Measurements from ENCODE around the gene ISLR2. TPM values are rescaled to one million over a fixed set of nuclear protein-coding genes. Genes with fewer than 3 reads are reported as not detected.
"Not testable (repeated sequence)": the region's sequence is repeated elsewhere in the genome, so short reads cannot be mapped to it uniquely, and the experiment has no call there.

The ISLR2 gene
- polyA plus RNA-seq, 1 donor (not counting 4 experiments of a cell fraction or from before 2014, with no cell fraction given) = not detected

DNA sequence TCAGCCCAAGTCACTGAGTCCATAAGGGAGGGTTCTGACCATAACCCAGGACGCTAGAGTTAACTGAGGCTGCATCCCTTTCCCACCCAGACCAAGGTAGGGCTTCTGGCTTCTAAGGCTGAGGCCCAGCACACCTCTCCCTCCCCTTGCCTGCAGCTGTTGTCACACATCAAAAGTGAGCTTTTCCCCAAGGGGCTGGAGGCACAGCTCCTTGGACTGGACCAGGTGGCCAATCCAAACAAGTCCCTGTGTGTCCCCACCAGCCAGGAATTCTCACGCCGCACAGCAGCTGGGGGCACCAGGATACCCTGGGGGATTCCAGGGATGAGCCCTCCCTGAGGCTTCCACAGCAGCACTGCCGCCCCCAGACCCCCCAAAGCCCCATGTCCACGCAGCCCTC lies 22.3 kb upstream of the ISLR2 start:
- Histone ChIP-seq H3K27me3 (ENCODE audit: control insufficient read depth, extremely low read depth, insufficient read depth, low read length) (no peaks in the 10 kb centered on the region), H3K79me2 (ENCODE audit: control insufficient read depth, insufficient read depth, low read length) (no peaks in the 10 kb centered on the region), H3K4me2 (ENCODE audit: control insufficient read depth, extremely low read depth, insufficient read depth, low read depth, low read length) (no peak overlapping the region), H3K27ac (ENCODE audit: control insufficient read depth, insufficient read depth, low read length) (no peak overlapping the region), H3K4me3 (ENCODE audit: control insufficient read depth in 2 of 3, extremely low read depth in 1 of 3, insufficient read depth in 2 of 3, low read depth in 1 of 3, low read length in 3 of 3) (no peak overlapping the region), H3K9me3 (ENCODE audit: control insufficient read depth, low read depth, low read length) (no peaks in the 10 kb centered on the region), H2AFZ (ENCODE audit: control insufficient read depth, low read length) (no peak overlapping the region), H4K20me1 (ENCODE audit: control insufficient read depth, extremely low read depth, insufficient read depth, low read length) (no peaks in the 10 kb centered on the region), H3K9ac (ENCODE audit: control insufficient read depth, extremely low read depth, insufficient read depth, low read length) (no peak overlapping the region), H3K36me3 (ENCODE audit: control insufficient read depth in 2 of 2, extremely low read depth in 1 of 2, insufficient read depth in 2 of 2, low read length in 2 of 2) (no peaks in the 10 kb centered on the region), H3K9me1 (ENCODE audit: control insufficient read depth, extremely low read depth, insufficient read depth, low read length) (no peaks in the 10 kb centered on the region), H3K4me1 (ENCODE audit: control insufficient read depth, extremely low read depth, insufficient read depth, low read length) (no peaks in the 10 kb centered on the region)
- FAIRE-seq (no peak), DNase-seq (ENCODE audit: low read depth, low spot score) (no peak)
- TF ChIP-seq EZH2 (IDR thresholded peaks at IDR 0.05; ENCODE audit: low read length) = no peak
- TF ChIP-seq, protein P1, sequence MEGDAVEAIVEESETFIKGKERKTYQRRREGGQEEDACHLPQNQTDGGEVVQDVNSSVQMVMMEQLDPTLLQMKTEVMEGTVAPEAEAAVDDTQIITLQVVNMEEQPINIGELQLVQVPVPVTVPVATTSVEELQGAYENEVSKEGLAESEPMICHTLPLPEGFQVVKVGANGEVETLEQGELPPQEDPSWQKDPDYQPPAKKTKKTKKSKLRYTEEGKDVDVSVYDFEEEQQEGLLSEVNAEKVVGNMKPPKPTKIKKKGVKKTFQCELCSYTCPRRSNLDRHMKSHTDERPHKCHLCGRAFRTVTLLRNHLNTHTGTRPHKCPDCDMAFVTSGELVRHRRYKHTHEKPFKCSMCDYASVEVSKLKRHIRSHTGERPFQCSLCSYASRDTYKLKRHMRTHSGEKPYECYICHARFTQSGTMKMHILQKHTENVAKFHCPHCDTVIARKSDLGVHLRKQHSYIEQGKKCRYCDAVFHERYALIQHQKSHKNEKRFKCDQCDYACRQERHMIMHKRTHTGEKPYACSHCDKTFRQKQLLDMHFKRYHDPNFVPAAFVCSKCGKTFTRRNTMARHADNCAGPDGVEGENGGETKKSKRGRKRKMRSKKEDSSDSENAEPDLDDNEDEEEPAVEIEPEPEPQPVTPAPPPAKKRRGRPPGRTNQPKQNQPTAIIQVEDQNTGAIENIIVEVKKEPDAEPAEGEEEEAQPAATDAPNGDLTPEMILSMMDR (optimal IDR thresholded peaks at IDR 0.05 in 1 of 3, IDR thresholded peaks at IDR 0.05 in 1 of 3, conservative IDR thresholded peaks at IDR 0.05 in 1 of 3; ENCODE audit: extremely low read depth in 1 of 3, insufficient read depth in 2 of 3, low read length in 3 of 3) = no peak
- dilution Hi-C loops (cut with MboI; ENCODE audit: extremely low pct_ligation_motif_present, low sequenced_read_pairs) = no loop called here

DNA sequence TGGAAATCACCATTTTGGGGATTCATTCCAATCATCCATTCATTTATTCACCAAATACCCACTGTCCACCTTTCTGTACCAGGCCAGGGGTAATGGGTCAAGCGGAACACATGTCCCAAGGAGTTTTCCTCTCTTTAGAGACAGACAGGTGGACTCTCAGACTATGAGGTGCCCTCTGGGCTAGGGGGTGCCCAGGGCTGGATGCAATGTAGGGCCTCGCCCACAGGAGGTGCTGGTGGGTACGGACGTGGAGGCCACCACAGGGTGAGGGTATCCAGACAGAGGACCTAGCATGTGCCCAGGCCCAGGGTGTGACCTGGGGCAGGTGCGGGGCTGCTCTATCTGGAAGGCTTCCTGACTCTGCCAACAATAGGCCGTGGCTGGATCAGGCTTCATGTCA lies 21.8 kb upstream of the ISLR2 start:
- FAIRE-seq; H3K9me1 ChIP-seq (ENCODE audit: control insufficient read depth, extremely low read depth, insufficient read depth, low read length): not testable (repeated sequence)

More for the DNA sequence above, 21.8 kb upstream of the ISLR2 start:
- DNase-seq (ENCODE audit: low read depth, low spot score); H4K20me1 ChIP-seq (ENCODE audit: control insufficient read depth, extremely low read depth, insufficient read depth, low read length); H3K27me3 ChIP-seq (ENCODE audit: control insufficient read depth, extremely low read depth, insufficient read depth, low read length); H2AFZ ChIP-seq (ENCODE audit: control insufficient read depth, low read length); H3K27ac ChIP-seq (ENCODE audit: control insufficient read depth, insufficient read depth, low read length); H3K4me1 ChIP-seq (ENCODE audit: control insufficient read depth, extremely low read depth, insufficient read depth, low read length); H3K4me3 ChIP-seq (ENCODE audit: control insufficient read depth in 2 of 3, extremely low read depth in 1 of 3, insufficient read depth in 2 of 3, low read depth in 1 of 3, low read length in 3 of 3); H3K4me2 ChIP-seq (ENCODE audit: control insufficient read depth, extremely low read depth, insufficient read depth, low read depth, low read length); dilution Hi-C loops (cut with MboI; ENCODE audit: extremely low pct_ligation_motif_present, low sequenced_read_pairs); H3K79me2 ChIP-seq (ENCODE audit: control insufficient read depth, insufficient read depth, low read length); H3K9ac ChIP-seq (ENCODE audit: control insufficient read depth, extremely low read depth, insufficient read depth, low read length); H3K36me3 ChIP-seq (ENCODE audit: control insufficient read depth in 2 of 2, extremely low read depth in 1 of 2, insufficient read depth in 2 of 2, low read length in 2 of 2); H3K9me3 ChIP-seq (ENCODE audit: control insufficient read depth, low read depth, low read length): not testable (repeated sequence)
- TF ChIP-seq, protein P1 (optimal IDR thresholded peaks at IDR 0.05 in 1 of 3, IDR thresholded peaks at IDR 0.05 in 1 of 3, conservative IDR thresholded peaks at IDR 0.05 in 1 of 3; ENCODE audit: extremely low read depth in 1 of 3, insufficient read depth in 2 of 3, low read length in 3 of 3) = peak in 1 of 3 experiments; percentile 11
